NCI-H748 treated with DMSO at 0.1 percent for 48 hours (cell line): ENCODE data around the gene NOLC1.

Experiments used
- DNase-seq: peaks from one replicate; lab custom pipeline; 2025; lab: John Stamatoyannopoulos, UW

The NOLC1 gene

DNA sequence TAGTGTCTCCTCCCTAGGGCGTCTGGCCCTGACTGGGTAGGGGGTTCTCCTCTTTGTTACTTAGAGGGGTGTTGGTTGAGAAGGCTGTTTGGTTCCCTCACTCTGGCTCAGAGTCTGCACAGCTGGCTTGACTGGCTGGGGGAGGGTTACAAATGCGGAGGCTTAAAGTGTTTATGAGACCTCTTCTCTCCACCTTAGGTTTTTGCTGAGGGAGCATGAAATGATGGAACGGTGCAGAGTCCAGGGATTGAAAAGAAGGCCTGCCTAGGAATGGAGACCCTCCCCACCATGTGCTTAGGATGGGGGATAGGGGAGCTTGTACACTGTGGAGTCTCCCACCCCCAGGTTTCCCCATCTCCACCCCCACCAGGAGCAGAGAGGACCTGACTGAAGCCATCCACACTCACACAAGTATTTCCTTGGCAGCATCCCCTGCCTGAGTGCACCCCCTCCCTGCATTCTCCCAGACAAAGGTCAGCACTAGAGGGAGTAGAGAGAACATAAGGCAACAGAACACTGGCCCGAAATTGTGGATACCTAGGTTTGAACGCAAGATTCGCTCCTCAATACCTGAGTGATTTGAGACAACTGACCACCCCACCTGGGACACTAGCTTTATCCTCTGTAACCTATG is 30.3 kb upstream of the NOLC1 start:
- no peak for DNase-seq

DNA sequence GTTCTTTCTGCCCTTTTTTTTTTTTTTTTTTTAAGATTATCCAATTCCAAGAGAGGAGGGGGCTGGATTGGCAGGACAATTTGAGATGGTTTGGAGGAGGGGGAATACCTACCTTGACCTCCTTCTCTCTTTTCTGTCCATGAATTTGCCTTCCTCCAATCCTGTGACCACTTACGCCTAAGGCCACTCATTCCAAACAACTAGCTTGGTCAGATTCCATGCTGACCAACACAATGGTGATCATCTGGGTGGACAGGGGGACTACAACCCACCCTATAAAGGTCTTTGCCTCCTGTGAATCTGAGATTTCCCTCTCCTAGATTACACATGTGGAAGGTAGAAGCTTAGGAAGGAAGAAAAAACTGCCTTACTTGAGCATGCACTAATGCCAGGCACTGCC is 29.7 kb upstream of the NOLC1 start:
- DNase-seq, result no peak

DNA sequence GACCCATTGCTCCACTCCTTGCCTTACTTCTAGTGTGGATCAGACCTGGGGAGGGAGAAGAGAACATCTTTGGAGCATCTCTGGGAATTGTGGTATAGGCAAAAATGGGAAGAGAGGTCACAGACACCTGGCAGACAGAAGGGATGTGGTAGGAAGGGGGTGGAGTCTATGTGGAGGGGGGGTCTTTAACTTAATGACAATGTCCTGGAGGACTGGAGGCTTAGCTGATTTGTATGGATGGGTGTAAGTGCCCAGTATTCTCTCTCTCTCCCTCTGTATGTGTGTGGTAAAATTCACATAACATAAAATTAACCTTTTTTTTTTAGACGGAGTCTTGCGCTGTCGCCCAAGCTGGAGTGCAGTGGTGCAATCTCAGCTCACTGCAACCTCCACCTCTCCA is 29.0 kb upstream of the NOLC1 start:
- DNase-seq, result no peak

GRCh38 chr10:102131286-102132170 is 20.7 kb upstream of the NOLC1 start:
- no peak for DNase-seq

DNA sequence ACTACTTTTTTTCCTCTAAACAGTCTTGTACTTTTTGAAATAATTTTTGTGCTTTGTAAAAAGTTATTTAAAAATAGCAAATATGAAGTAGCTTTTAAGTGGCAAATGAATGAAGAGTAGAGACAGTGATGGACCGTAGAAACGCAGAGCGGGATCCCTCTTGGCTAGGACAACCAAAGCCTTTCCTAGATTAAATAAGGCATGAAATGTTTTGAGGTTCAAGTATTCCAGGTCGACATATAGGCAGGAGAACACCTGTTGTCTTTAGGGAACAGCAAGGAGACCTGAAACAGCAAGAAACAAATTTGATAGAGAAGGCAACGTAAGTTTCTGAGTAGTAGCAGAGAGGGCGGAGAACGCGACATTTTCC is 20.0 kb upstream of the NOLC1 start:
- no peak for DNase-seq

DNA sequence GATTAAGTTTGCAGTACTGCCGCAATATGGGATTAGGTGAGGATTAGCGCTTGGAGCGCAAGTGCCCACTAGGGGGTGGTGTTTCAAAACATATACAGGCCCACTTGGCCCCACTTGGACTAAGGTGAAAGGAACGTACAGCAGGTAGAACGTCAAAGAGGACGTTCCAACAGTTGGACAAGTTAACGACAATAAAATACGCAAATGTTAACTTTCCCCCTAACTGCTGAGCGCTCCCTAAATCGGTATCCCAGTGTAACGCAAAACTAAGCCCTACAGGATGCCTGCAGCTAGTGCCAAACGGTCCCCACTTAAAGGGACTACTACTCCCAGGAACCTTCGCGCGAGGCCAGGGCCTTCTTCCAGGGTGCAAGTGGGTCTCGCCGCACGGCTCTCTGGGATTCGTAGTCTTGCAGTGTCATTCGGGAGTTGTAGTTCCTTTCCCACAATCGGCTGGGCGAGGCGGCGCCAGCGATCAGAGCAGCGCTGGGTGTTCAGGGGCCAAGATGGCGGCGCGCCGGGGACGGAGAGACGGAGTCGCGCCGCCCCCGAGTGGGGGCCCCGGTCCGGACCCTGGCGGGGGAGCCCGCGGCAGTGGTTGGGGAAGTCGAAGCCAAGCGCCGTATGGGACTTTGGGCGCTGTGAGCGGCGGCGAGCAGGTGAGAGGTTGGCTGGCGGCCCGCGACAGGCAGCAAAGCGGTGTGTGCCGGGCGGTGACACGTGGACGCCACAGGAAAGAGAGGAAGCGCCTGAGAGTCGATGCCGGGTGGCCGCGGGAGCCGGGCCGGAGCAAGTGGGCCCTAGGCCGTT is 19.4 kb upstream of the NOLC1 start, which contains the start of gene PPRC1:
TSS of gene PPRC1 (plus strand) at position 478 of the 810 bp plus-strand sequence. CDS start at position 507, 29 bp downstream.
- peak; percentile 84 for DNase-seq

- no peak for DNase-seq
Measured at GRCh38 chr10:102133373-102134195, 18.6 kb upstream of the NOLC1 start.

DNA sequence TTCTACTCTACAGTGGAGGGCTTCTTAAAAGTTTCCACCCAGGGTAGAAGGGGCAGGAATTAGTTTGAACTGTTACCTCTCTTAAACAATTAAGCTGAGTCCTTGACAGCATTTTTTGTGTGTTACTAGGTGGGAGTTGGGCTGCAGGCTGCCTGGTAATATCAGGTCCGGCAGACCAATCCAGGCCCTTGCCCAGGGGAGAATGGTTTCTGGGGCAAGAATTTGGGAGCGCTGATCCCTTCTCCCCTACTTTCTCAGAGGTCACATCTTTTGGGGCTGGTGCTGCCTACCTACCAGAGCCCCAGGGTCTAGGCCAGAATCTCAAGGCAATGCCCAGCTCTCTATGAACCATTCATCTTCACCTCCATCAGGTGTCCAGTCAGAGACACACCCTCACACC is 17.8 kb upstream of the NOLC1 start:
- no peak for DNase-seq

DNA sequence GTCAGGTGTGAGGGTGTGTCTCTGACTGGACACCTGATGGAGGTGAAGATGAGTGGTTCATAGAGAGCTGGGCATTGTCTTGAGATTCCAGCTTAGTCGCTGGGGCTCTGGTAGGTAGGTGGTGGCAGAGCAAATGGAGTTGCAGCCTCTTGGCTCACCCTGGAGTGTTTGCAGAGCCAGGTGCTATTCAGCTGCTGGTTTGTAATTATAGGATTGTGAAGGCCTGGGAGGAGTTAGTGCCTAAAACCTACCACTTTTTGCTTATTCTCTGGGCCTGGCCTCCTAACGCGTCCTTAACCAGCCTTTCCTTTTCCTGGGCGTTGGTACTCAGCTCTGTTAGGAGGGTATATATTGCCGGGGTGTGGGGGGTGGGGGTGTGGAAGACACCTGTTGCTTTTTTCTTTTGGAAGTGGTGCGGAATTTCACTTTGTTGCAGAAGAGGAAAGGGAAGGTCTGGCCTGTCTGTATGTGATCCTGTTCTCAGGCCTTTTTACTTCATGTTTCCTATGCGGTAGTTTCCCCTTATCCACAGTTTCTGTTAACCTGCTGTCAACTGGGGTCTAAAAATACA is 16.1 kb upstream of the NOLC1 start:
- no peak for DNase-seq

DNA sequence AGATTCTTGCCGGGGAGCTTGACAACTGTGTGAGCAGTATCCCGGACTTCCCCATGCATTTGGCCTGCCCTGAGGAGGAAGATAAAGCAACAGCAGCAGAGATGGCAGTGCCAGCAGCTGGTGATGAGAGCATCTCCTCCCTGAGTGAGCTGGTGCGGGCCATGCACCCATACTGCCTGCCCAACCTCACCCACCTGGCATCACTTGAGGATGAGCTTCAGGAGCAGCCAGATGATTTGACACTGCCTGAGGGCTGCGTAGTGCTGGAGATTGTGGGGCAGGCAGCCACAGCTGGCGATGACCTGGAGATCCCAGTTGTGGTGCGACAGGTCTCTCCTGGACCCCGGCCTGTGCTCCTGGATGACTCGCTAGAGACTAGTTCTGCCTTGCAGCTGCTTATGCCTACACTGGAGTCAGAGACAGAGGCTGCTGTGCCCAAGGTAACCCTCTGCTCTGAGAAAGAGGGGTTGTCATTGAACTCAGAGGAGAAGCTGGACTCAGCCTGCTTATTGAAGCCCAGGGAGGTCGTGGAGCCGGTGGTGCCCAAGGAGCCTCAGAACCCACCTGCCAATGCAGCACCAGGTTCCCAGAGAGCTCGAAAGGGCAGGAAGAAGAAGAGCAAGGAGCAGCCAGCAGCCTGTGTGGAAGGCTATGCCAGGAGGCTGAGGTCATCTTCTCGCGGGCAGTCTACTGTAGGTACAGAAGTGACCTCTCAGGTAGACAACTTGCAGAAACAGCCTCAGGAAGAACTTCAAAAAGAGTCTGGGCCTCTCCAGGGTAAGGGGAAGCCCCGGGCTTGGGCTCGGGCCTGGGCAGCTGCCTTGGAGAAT is 12.7 kb upstream of the NOLC1 start:
- no peak for DNase-seq

- no peak for DNase-seq
Measured at GRCh38 chr10:102140218-102140617, 12.0 kb upstream of the NOLC1 start.

GRCh38 chr10:102140913-102141540 is 11.2 kb upstream of the NOLC1 start:
- no peak for DNase-seq

DNA sequence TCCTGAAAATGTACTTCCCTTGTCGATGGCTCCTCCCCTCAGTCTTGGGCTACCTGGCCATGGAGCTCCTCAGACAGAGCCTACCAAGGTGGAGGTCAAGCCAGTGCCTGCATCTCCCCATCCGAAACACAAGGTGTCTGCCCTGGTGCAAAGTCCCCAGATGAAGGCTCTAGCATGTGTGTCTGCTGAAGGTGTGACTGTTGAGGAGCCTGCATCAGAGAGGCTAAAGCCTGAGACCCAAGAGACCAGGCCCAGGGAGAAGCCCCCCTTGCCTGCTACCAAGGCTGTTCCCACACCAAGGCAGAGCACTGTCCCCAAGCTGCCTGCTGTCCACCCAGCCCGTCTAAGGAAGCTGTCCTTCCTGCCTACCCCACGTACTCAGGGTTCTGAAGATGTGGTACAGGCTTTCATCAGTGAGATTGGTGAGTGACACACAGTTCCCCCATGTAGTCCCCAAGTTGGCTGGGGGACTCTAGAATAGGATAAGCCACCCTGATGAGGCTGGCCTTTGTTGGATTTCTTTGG is 10.5 kb upstream of the NOLC1 start:
- DNase-seq, result no peak

DNA sequence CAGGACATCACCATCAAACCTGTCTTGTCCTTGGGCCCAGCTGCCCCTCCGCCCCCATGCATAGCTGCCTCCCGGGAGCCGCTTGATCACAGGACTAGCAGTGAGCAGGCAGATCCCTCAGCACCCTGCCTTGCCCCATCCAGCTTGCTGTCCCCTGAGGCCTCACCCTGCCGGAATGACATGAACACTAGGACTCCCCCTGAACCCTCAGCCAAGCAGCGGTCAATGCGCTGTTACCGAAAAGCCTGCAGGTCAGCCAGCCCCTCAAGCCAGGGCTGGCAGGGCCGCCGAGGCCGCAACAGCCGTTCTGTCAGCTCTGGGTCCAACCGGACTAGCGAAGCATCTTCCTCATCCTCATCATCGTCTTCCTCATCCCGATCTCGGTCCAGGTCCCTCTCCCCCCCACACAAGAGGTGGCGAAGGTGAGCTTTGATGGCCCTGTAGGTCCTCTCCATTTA is 5.2 kb upstream of the NOLC1 start:
- no peak for DNase-seq

DNA sequence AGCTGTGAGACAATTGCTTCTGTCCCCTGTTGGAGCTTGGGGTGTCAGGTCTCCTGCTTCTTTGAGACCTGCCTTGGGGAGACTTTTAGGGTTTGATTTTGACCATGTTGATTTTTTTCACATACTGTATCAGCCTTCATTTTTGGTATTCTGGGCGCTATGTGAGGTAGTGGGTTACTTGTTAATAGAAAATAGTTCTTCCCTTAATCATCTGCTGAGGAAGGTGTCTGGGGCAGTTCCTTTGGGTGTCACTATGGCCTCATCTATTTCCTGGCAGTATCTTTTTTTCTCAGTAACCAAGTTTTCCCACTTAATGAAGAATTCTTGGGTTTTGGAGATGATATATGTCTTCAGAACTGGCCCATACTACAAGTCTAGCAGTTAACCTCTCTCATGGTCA is 4.6 kb upstream of the NOLC1 start:
- no peak for DNase-seq

DNA sequence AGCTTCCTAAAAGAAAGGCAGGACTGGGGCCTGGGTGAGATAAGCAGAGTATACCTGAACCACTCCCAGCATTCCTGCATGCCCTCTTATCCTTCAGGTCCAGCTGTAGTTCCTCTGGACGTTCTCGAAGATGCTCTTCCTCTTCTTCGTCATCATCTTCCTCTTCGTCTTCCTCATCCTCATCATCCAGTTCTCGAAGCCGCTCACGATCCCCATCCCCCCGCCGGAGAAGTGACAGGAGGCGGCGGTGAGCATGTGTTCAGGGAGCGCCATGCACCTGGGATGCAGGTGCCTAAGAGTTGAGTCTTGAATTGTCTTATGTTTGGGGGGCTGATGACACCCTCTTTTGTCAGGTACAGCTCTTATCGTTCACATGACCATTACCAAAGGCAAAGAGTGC is 3.9 kb upstream of the NOLC1 start:
- no peak for DNase-seq

DNA sequence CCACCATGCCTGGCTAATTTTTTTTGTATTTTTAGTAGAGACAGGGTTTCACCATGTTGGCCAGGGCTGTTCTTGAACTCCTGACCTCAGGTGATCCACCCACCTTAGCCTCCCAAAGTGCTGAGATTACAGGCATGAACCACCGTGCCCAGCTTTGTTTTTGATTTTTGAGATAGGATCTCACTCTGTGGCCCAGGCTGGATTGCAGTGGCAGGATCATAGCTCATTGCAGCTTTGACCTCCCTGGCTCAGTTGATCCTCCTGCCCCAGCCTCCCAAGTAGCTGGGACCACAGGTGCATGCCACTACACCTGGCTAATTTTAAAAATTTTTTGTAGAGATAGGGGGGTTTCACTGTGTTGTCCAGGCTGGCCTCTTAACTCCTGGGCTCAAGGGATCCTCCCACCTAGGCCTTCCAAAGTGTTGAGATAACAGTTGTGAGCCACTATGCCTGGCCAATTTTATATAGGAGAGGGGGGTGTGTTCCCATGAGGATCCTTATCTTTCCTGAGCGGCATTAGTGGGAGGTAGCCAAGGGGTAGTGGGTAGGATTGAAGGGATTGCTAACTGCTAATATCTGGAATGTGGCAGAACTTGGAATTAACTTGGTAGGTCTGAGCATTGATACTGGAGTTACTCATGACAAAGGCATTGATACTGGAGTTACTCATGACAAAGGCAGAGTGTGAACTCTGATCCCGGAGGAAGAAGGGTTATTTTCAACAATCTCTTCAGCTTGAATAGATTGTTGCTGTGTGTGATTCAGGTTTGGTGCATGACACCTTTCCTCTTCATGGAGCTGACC is 1.0 kb upstream of the NOLC1 start:
- no peak for DNase-seq

DNA sequence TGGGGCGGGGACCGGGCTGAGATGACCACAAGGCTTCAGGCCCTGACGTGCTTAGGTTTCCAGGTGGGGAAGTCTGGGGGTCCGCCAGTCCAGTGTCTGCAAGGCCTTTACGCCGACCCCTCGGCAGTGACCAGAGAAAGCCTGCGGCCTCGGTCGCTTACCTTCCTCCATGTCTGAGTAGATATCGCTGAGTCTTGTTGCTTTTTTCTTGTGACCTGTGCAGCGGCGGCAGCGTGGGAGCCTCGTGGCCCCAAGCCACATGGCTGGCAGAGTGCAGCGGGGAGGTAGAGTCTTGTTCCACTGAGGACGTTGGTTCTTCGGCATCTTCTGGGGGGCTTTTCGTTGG is 329 bp downstream of the NOLC1 start:
- DNase-seq, result no peak

DNA sequence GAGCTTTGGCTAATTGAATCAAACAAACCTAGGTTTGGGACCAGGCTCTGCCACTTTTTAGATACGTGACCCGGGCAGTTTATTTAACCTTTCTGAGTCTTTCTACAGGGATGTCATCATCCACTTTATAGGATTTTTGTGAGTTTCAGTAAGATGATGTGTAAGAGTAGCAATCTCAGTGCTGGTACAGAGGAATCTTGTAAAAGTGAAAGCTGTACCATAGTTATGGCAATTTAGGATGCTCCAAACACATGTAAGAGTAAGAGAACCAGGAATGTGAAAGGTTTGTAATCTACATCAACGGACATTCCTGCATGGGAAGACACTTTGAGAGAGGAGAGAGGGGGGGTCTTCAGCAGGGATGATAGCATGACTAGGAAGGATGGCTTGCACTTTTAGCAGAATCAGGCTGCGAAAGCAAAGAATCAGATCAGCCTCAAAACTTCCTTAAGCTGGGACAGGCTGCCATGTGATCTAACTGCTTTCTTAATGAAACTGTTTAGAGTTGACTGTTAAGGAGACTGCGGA is 968 bp downstream of the NOLC1 start:
- DNase-seq, result no peak
